HL-60/S4 treated with phorbol 12-myristate 13-acetate at 8.2 ng/mL for 4 days and 3 days (cell line): ENCODE measurements around the gene PIGQ.

Experiments used
- in situ Hi-C: fragments of 300-500 bp; cut with MboI; formaldehyde crosslinking; loops from 2 replicates; pipeline ENCODE4 v1.15.0; 2022; ENCODE audit warnings: low sequenced_read_pairs

PIGQ gene

DNA sequence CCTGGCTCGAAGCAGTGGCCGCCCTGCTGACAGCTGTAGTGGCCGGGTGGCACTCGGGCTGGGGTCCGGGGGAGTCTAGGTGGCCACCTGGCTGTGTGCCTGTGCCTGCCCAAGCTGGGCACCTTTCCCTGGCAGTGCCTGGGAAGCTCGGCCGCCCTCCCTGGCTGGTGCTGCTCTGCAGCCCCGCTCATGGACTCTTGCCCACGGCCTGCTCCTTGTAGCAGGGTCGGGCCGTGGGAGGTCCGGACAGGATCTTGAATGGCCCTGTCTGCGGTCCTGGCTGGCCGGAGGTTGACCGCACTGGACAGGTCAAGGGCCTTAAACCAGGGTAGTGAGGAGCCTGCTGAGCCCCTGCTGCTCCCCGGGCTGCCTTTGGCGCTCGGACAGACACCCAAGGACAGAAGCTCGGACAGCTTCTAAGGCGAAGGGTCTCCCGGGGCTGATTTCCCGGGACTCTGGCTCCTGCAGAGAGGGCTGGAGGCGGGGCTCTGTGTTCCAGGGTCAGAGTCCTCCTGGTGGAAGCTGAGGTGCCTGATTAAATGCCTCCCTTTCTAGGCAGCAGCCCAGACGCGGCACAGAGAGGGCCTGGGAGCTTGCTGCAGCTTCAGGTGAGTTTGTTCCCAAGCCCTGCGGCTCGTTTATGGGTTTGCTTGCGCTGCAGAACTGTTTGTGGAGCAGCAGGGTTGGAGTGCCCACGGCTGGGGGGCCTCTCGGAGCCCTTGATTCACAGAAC, 36.2 kb upstream of the PIGQ start:
- in situ Hi-C loops: no loop called here

GRCh38 chr16:534135-534534, 35.6 kb upstream of the PIGQ start:
- in situ Hi-C loops: no loop called here

DNA sequence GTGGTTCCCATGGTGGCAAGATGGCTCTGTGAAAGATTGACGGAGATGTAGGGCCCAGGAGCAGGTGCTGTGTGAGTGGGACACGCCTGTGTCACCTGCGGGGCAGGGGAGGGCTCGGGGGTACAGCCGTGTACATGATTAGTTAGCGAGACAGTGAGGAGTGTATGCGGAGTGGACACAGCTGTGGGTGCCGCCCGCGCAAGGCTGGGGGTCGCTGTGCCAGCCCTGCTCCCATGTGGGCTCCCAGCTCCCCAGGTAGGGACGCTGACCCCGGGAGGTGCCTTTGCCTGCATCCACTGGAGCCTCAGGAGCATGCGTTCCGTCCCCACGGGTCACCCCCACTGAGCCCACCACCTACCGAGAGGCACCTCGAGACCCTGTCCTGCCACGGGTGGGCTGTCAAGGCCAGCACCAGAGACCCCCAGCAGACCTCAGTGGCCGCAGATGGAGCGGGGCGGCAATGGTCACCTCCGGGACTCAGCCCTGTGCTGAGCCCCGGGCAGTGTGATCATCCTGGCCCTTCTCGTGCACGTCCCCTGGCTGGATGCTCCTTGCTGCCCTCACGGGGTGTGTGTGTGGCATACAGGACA, 34.8 kb upstream of the PIGQ start:
- in situ Hi-C loops: no loop called here

GRCh38 chr16:535446-536405, 34.0 kb upstream of the PIGQ start:
- in situ Hi-C loops: no loop called here

DNA sequence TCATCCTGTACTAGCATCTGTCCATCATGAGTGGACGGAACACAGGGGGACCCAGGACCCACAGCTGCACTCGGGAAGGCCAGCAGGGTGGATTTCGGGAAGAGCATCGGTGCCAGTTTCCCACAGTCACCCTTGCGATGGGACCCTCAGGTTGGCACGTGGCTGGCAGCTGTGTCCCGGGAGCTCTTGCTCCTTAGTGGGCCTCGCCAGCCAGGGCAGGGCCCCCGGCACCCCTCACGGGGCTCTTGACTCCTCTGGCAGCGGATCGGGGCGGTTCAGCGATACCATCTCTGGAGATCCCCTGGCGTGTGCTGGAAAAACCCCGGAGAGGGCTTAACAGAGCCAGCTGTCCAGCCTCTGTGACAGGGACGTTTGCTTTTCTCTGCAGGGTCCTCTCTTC, 33.0 kb upstream of the PIGQ start:
- in situ Hi-C loops: no loop called here

- in situ Hi-C loops: no loop called here
These were observed 32.1 kb upstream of the PIGQ start for GRCh38 chr16:537415-538335.

- in situ Hi-C loops: no loop called here
These were observed 29.8 kb upstream of the PIGQ start for GRCh38 chr16:539901-540530.

DNA sequence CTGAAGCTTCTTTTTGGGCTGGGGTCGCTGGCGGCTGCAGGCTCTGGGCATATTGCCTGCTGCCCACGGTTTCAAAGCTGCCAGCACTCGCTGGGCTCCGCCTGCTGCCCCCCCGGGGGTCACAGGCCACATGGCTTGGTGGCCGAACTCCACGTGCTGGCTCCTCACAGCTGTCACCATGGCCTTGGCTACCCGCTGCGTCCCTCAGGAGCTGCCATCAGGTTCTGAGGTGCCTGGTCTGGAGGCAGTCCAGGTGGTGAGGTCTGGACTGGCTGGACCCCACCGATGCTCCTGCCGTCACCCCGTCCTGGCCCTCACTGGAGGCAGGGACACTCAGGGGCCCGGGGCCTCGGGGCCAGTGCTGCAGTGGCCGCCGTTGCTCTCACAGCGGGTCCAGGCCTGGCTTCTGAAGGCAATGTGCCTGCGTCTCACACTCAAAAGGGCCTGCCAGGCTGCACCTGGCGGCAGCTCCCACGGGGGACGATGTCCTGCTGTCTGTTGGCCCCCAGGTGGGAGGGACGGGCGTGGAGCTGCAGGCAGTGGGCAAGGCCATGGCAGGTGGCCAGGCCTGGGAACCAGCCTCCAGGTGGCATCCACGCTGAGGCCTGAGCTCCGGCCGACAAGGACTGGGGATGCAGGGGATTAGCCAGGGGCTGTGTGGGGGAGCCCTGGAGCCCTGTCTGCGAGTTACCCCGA, 29.0 kb upstream of the PIGQ start:
- in situ Hi-C loops: no loop called here

DNA sequence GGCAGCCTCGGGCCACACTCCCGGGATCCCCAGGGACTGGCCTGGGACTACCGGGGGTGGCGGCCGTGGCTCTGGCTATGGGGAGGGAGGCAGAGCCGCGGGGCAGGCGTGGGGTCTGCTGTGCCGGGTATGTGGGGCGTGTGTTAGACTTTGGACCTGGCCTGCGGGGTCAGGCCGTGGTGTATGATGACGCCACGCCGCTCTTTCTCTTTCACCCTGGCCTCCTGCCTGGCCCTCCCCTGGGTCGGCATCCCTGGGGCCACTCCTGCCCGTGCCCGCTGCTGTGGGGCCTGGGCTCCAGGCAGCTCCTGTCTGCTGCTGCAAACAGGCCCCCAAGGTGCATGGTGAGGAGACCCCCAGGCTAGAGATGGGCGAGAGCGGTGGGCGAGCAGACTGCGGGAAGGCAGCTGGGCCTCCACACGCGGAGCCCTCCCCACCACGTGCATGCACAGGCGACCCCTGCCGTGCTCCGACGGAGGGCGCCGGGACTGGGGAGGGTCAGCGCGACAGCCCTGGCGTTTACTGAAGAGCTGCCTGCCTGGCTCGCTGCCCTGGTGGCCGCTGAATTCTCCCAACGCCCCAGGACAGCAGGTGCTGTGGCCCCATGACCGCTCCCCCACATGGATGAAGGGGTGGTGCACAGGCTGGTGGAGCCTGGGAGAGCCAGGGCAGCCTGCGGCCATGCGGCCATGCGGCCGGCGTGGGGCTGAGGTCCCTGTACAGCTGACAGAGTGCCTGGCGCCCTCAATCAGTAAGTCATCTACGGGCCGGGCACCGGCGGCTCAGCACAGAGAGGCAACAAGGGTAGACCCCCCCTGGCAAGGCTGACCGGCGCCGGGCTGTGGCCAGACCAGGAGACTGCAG, 26.2 kb upstream of the PIGQ start:
- in situ Hi-C loops: no loop called here

- in situ Hi-C loops: no loop called here
These were observed 25.3 kb upstream of the PIGQ start for GRCh38 chr16:544517-544916.

GRCh38 chr16:546909-547770, 22.6 kb upstream of the PIGQ start:
- in situ Hi-C loops: no loop called here

- in situ Hi-C loops: no loop called here
These were observed 21.2 kb upstream of the PIGQ start for GRCh38 chr16:548586-548985.

DNA sequence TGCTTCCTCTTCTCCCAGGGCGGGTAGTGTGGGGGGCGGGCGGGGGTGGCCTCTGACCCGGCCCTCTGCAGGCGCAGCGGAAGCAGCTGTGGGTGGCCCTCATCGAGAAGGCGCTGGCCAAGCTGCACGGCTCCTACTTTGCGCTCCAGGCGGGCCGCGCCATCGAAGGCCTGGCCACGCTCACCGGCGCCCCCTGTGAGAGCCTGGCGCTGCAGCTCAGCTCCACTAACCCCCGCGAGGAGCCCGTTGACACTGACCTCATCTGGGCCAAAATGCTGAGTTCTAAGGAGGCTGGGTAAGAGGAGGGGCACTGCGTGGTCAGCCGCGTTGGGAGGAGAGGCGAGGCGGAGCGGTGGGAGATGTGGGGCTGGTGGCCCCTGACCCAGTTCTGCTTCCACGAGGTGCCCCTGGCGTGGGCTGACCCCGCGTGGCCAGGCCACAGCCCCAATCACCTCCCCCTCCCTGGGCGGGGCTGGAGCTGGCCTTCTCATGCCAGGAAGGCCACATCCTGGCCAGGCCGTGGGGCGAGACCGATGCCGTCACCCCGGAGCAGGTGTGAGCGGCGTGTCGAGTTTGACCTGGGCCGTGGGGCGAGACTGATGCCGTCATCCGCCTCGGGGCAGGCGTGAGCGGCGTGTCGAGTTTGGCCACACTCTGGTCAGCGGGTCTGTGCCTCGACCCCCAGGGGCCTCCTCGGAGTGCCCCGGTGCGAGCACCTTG, 20.1 kb upstream of the PIGQ start:
- in situ Hi-C loops: no loop called here

- in situ Hi-C loops: no loop called here
These were observed 18.6 kb upstream of the PIGQ start for GRCh38 chr16:551210-551609.

DNA sequence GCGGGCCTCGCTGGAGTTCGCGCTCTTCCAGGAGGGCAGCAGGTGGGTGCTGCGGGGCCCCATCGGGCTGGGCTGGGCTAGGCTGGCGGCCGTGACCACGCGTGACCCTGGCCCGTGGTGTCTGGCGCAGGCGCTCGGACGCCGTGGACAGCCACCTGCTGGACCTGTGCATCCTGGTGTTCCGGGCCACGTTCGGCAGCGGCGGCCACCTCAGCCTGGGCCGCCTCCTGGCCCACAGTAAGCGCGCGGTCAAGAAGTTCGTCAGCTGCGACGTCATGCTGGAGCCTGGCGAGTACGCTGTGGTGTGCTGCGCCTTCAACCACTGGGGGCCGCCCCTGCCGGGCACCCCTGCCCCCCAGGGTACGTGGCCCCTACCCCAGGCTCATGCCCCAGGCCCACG, 17.6 kb upstream of the PIGQ start:
- in situ Hi-C loops: no loop called here

GRCh38 chr16:553601-554296, 16.0 kb upstream of the PIGQ start:
- in situ Hi-C loops: no loop called here

- in situ Hi-C loops: no loop called here
These were observed 15.5 kb upstream of the PIGQ start for GRCh38 chr16:554297-554621.
